Prostate gland (tissue), 2 donors: Measurements from ENCODE around the gene COL23A1. TPM values are rescaled to one million over a fixed set of nuclear protein-coding genes. Genes with fewer than 3 reads are reported as not detected.

Experiments
- DNase-seq: peaks from one replicate; pipeline ENCODE4 v3.0.0-alpha.2; 2019; ENCODE audit warnings: low spot score
- H3K27ac ChIP-seq, 2 donors: fragments of 200-600 bp; sonication (generic); 2 replicates each; pipeline ENCODE4 v1.5.1; 2017 to 2019
- H3K27me3 ChIP-seq: fragments of 200-600 bp; sonication (generic); replicated peaks from 2 replicates; pipeline ENCODE4 v1.5.1; 2019; ENCODE audit not compliant: insufficient read depth
- H3K36me3 ChIP-seq, 2 donors: fragments of 200-600 bp; sonication (generic); 1 replicate in 1 of 2; 2 replicates in 1 of 2; pipeline versions ENCODE4 v1.5.1 to v1.8.1; 2017 to 2019
- H3K4me1 ChIP-seq: fragments of 200-600 bp; sonication (generic); replicated peaks from 2 replicates; pipeline ENCODE4 v1.5.1; 2019
- H3K4me3 ChIP-seq, 2 donors: fragments of 200-600 bp; sonication (generic); 2 replicates each; pipeline ENCODE4 v1.5.1; 2017 to 2019
- H3K9me3 ChIP-seq: fragments of 200-600 bp; sonication (generic); 2 replicates; pipeline ENCODE4 v1.5.1; 2017
- CTCF ChIP-seq, 4 experiments: fragments of 200-600 bp in 2 of 4; fragments of 450-650 bp in 2 of 4; sonication (generic) in 2 of 4; IDR thresholded peaks; 1 replicate in 3 of 4; 2 replicates in 1 of 4; pipeline ENCODE4 v1.5.1; 2016 to 2019; ENCODE audit warnings: antibody characterized with exemption in 4 of 4, mild to moderate bottlenecking in 2 of 4, moderate library complexity in 2 of 4
- POLR2A ChIP-seq: fragments of 450-650 bp; IDR thresholded peaks from one replicate; pipeline ENCODE4 v1.6.1; 2016; ENCODE audit warnings: antibody characterized with exemption, mild to moderate bottlenecking
- POLR2AphosphoS5 ChIP-seq: sonication (generic); formaldehyde crosslinking; IDR thresholded peaks from one replicate; pipeline ENCODE4 v1.6.1; 2017; ENCODE audit warnings: antibody characterized with exemption
- WGBS: methylation state at CpG from one replicate; pipeline ENCODE4 v1.1.5; 2018; 5-methylcytosine and 5-hydroxymethylcytosine counted together
- intact Hi-C: fragments of 100-400 bp; cut with DNase I; formaldehyde crosslinking; loops from one replicate; pipeline ENCODE4 v1.14.2; 2022
- total RNA-seq, 2 donors: library from RNA; depleted of rRNA; stranded (reverse); fragments of >200 nt; gene quantifications; one replicate each; pipeline ENCODE4 v1.1.0, GENCODE V29; 2016

COL23A1 gene
- total RNA-seq, 2 donors from 2014 or later, result 2.7 to 6.1 TPM

GRCh38 chr5:178353461-178353860 is 236.7 kb downstream of the COL23A1 start:
- no peak for TF ChIP-seq POLR2AphosphoS5
- no peak for TF ChIP-seq POLR2A
- TF ChIP-seq CTCF (IDR thresholded peaks at IDR 0.05), result no peak
- intact Hi-C loops, result no loop called here
- Histone ChIP-seq H3K27me3 (no peaks in the 10 kb centered on the region), H3K4me3 (no peak overlapping the region), H3K9me3 (no peaks in the 10 kb centered on the region), H3K4me1 (peaks cover 6% of the 10 kb centered on the region), H3K36me3 (no peaks in the 10 kb centered on the region), H3K27ac (no peak overlapping the region)
- WGBS, result 91% methylated on average over 9 of the region's 9 CpGs
- no peak for DNase-seq

GRCh38 chr5:178352035-178352349 is 238.2 kb downstream of the COL23A1 start:
- intact Hi-C loops, result no loop called here
- WGBS, result 93% methylated on average over 8 of the region's 8 CpGs
- no peaks in the 10 kb centered on the region for H3K9me3 ChIP-seq
- H3K4me3 ChIP-seq, result no peak overlapping the region
- no peaks in the 10 kb centered on the region for H3K27me3 ChIP-seq
- no peak overlapping the region for H3K27ac ChIP-seq
- DNase-seq, result no peak
- H3K4me1 ChIP-seq, result peaks cover 6% of the 10 kb centered on the region
- H3K36me3 ChIP-seq, result no peaks in the 10 kb centered on the region
- TF ChIP-seq POLR2AphosphoS5 (no peak), POLR2A (no peak), CTCF (IDR thresholded peaks at IDR 0.05) (no peak)

- peaks cover 3% of the 10 kb centered on the region for H3K4me1 ChIP-seq
- intact Hi-C loops, result no loop called here
- TF ChIP-seq CTCF (IDR thresholded peaks at IDR 0.05) (no peak), POLR2A (no peak), POLR2AphosphoS5 (no peak)
- no peak overlapping the region for H3K27ac ChIP-seq
- no peak for DNase-seq
- no peaks in the 10 kb centered on the region for H3K36me3 ChIP-seq
- WGBS, result 85% methylated on average over 18 of the region's 18 CpGs
- H3K27me3 ChIP-seq, result no peaks in the 10 kb centered on the region
- H3K9me3 ChIP-seq, result no peaks in the 10 kb centered on the region
- H3K4me3 ChIP-seq, result no peak overlapping the region
These were observed 238.8 kb downstream of the COL23A1 start for GRCh38 chr5:178351221-178352034.

GRCh38 chr5:178350361-178351220 is 239.6 kb downstream of the COL23A1 start:
- 87% methylated on average over 28 of the region's 28 CpGs for WGBS
- Histone ChIP-seq H3K9me3 (no peaks in the 10 kb centered on the region), H3K36me3 (no peaks in the 10 kb centered on the region), H3K4me3 (no peak overlapping the region), H3K4me1 (no peaks in the 10 kb centered on the region), H3K27me3 (no peaks in the 10 kb centered on the region), H3K27ac (no peak overlapping the region)
- intact Hi-C loops, result no loop called here
- DNase-seq, result no peak
- TF ChIP-seq POLR2A, result no peak
- TF ChIP-seq CTCF (IDR thresholded peaks at IDR 0.05), result no peak
- no peak for TF ChIP-seq POLR2AphosphoS5
